PC-3 (cell line): ENCODE results near the gene PRKG2. TPM values are rescaled to one million over a fixed set of nuclear protein-coding genes. Genes with fewer than 3 reads are reported as not detected.
A peak's percentile ranks its signal among the peaks of the same experiment; 100 is the strongest.

ENCODE experiments used
- ATAC-seq: fragments of 200-7000 bp; cut with Tn5 transposase; 2 replicates; pipeline ENCODE4 v1.9.1; 2020; ENCODE audit warnings: mild to moderate bottlenecking, moderate library complexity
- BruUV-seq: library from RNA; stranded (reverse); fragments of 400-500 nt; replicated peaks from 2 replicates; lab custom pipeline; 2021; lab: Mats Ljungman, UMichigan
- CTCF ChIA-PET: fragments of 300-600 bp; sonication (Branson Sonifier 250); formaldehyde crosslinking; loops from one replicate; lab custom pipeline; 2022; ENCODE audit warnings: antibody characterized with exemption; lab: Charles Lee
- POLR2A ChIA-PET: fragments of 300-600 bp; sonication (Branson Sonifier 250); formaldehyde crosslinking; loops from one replicate; lab custom pipeline; 2022; ENCODE audit warnings: antibody characterized with exemption; ENCODE audit not compliant: unreplicated experiment; lab: Charles Lee
- DNase-seq: peaks from one replicate; pipeline ENCODE4 v3.0.0-alpha.2; 2015
- H2AFZ ChIP-seq: fragments of 300-600 bp; sonication (generic); 2 replicates; pipeline ENCODE4 v1.6.0; 2016; ENCODE audit warnings: antibody characterized with exemption, low read length
- H3F3A ChIP-seq: fragments of 300-600 bp; sonication (generic); one replicate; pipeline ENCODE4 v1.6.0; 2017; ENCODE audit warnings: antibody characterized with exemption, low read length, control low read depth, mild to moderate bottlenecking; ENCODE audit not compliant: unreplicated experiment
- H3K27ac ChIP-seq: fragments of 300-600 bp; sonication (generic); 2 replicates; pipeline ENCODE4 v1.5.1; 2016; ENCODE audit warnings: mild to moderate bottlenecking, low read length
- H3K27me3 ChIP-seq: fragments of 300-600 bp; sonication (generic); 2 replicates; pipeline ENCODE4 v1.6.1; 2016; ENCODE audit warnings: low read length, mixed read lengths
- H3K36me3 ChIP-seq: fragments of 300-600 bp; sonication (generic); 2 replicates; pipeline ENCODE4 v1.6.1; 2016; ENCODE audit warnings: low read depth, mixed run types, low read length, mixed read lengths
- H3K4me1 ChIP-seq: fragments of 300-600 bp; sonication (generic); 2 replicates; pipeline ENCODE4 v1.5.1; 2016; ENCODE audit warnings: low read length; ENCODE audit not compliant: insufficient read depth
- H3K4me2 ChIP-seq: fragments of 300-600 bp; sonication (generic); 2 replicates; pipeline ENCODE4 v1.6.0; 2016; ENCODE audit warnings: low read length
- H3K4me3 ChIP-seq: fragments of 300-600 bp; sonication (generic); 2 replicates; pipeline ENCODE4 v1.5.1; 2016; ENCODE audit warnings: mild to moderate bottlenecking, low read length, mixed read lengths
- H3K79me2 ChIP-seq: fragments of 300-600 bp; sonication (generic); 2 replicates; pipeline ENCODE4 v1.6.1; 2017; ENCODE audit warnings: low read length, mixed read lengths
- H3K9ac ChIP-seq: fragments of 300-600 bp; sonication (generic); 2 replicates; pipeline ENCODE4 v1.6.0; 2016; ENCODE audit warnings: mild to moderate bottlenecking, low read length
- H3K9me2 ChIP-seq: fragments of 300-600 bp; sonication (generic); replicated peaks from 2 replicates; pipeline ENCODE4 v1.6.1; 2016; ENCODE audit warnings: mixed run types, low read length, mixed read lengths
- H3K9me3 ChIP-seq: fragments of 300-600 bp; sonication (generic); 2 replicates; pipeline ENCODE4 v1.6.1; 2016; ENCODE audit warnings: low read length, mixed read lengths
- H4K20me1 ChIP-seq: fragments of 300-600 bp; sonication (generic); 2 replicates; pipeline ENCODE4 v1.6.1; 2016; ENCODE audit warnings: low read length, mixed read lengths
- EZH2 ChIP-seq: fragments of 300-600 bp; sonication (generic); IDR thresholded peaks from one replicate; pipeline ENCODE4 v1.6.1; 2017; ENCODE audit warnings: antibody characterized with exemption, mild to moderate bottlenecking, low read length; ENCODE audit not compliant: unreplicated experiment
- EZH2phosphoT487 ChIP-seq: fragments of 300-600 bp; sonication (generic); IDR thresholded peaks from 2 replicates; pipeline ENCODE4 v1.6.1; 2018; ENCODE audit warnings: mild to moderate bottlenecking, antibody characterized with exemption, low read length, borderline replicate concordance
- intact Hi-C: fragments of 100-400 bp; cut with micrococcal nuclease; formaldehyde crosslinking; loops from 2 replicates; pipeline ENCODE4 v1.9.0; 2023
- total RNA-seq: library from RNA; depleted of rRNA; stranded (reverse); fragments of >200 nt; gene quantifications from 2 replicates; pipeline ENCODE4 v1.2.3, GENCODE V29; 2014
- TF ChIP-seq, protein P1 (sequence below): fragments of 300-600 bp; sonication (generic); conservative IDR thresholded peaks from 2 replicates; pipeline ENCODE4 v1.5.1; 2017; ENCODE audit warnings: antibody characterized with exemption, low read depth, mild to moderate bottlenecking, low read length

PRKG2 gene
- total RNA-seq, 1 experiment from 2014 or later, result 0.55 TPM

DNA sequence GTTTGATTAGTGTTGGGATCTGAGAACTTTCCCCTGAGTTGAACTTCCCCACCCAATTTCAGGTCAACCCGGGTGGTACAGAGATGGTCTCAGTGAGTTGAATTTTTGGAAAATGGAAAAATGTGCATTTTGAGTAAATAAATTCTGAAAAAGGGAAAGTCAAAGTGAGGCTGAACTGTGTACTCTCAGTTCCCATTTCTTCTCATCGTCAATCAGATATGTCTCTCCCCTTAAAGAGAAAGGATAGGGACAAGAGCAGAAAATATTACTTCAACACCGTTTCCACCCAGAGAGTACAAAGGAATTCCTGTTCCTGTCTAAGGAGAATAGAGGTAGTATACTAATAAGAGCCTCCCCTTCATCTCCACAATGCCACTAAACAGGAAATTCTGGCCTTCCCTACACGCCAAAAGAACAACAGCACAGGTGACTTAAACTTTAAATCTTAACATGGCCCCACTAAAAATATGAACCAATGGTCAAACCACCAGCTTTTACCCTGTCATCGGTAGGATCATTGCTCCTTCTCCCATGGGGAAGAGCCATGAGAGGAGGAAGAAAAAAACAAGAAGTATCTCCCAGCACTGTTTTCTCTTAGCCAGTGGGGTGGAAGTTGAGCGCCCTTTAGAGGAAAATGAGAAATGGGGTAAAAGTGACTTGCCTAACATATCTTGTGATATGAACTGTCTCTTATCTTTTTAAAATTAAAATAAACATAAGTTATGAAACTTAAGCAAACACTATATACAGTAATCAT, 154.3 kb downstream of the PRKG2 start:
- no peak overlapping the region for H2AFZ ChIP-seq
- no peaks in the 10 kb centered on the region for H3K79me2 ChIP-seq
- CTCF ChIA-PET, result no interaction called here

DNA sequence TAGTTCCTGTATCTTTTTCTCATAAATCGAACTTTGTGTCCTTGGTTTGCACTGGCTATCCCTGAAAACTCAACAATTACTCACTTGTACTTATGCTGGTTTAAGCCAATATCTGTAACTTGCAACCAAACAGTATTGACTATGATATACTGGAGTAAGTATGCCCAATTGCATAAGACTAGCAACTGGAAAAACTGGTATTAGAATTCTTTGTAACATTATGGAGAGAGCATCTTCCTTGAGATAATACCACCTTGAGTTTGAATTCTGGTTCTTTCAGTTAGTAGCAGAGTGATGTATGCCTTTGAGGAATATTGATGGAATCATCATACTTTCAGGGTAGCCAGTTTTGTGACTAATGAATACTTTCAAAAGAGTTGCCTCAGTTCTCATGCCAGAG, 156.4 kb downstream of the PRKG2 start:
- Histone ChIP-seq H3K9me3 (no peaks in the 10 kb centered on the region), H3K9ac (no peak overlapping the region), H3F3A (no peaks in the 10 kb centered on the region), H3K36me3 (no peaks in the 10 kb centered on the region), H3K4me1 (no peaks in the 10 kb centered on the region), H3K4me3 (no peak overlapping the region), H3K4me2 (no peak overlapping the region), H3K79me2 (no peaks in the 10 kb centered on the region), H3K27me3 (no peaks in the 10 kb centered on the region), H4K20me1 (no peaks in the 10 kb centered on the region), H2AFZ (no peak overlapping the region), H3K27ac (no peak overlapping the region), H3K9me2 (no peaks in the 10 kb centered on the region)
- DNase-seq (peak; percentile 17), ATAC-seq (no peak)
- intact Hi-C loops, result no loop called here
- ChIA-PET POLR2A (no interaction called here), CTCF (no interaction called here)
- BruUV-seq, result no TSS peak
- TF ChIP-seq, protein P1, sequence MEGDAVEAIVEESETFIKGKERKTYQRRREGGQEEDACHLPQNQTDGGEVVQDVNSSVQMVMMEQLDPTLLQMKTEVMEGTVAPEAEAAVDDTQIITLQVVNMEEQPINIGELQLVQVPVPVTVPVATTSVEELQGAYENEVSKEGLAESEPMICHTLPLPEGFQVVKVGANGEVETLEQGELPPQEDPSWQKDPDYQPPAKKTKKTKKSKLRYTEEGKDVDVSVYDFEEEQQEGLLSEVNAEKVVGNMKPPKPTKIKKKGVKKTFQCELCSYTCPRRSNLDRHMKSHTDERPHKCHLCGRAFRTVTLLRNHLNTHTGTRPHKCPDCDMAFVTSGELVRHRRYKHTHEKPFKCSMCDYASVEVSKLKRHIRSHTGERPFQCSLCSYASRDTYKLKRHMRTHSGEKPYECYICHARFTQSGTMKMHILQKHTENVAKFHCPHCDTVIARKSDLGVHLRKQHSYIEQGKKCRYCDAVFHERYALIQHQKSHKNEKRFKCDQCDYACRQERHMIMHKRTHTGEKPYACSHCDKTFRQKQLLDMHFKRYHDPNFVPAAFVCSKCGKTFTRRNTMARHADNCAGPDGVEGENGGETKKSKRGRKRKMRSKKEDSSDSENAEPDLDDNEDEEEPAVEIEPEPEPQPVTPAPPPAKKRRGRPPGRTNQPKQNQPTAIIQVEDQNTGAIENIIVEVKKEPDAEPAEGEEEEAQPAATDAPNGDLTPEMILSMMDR, result no peak
- TF ChIP-seq EZH2, result no peak

More for the DNA sequence above, 154.3 kb downstream of the PRKG2 start:
- Histone ChIP-seq H3F3A (no peaks in the 10 kb centered on the region), H3K4me2 (no peak overlapping the region), H3K27ac (no peak overlapping the region), H3K9me3 (no peaks in the 10 kb centered on the region), H3K9me2 (no peaks in the 10 kb centered on the region), H3K4me3 (no peak overlapping the region), H3K36me3 (no peaks in the 10 kb centered on the region), H3K27me3 (no peaks in the 10 kb centered on the region), H3K9ac (no peak overlapping the region), H4K20me1 (no peaks in the 10 kb centered on the region), H3K4me1 (no peaks in the 10 kb centered on the region)
- POLR2A ChIA-PET, result no interaction called here
- BruUV-seq, result no TSS peak
- ATAC-seq (no peak), DNase-seq (no peak)
- intact Hi-C loops, result no loop called here
- TF ChIP-seq, protein P1, result no peak
- TF ChIP-seq EZH2 (no peak), EZH2phosphoT487 (no peak)
